GM18505 (cell line): ENCODE data around the gene PDS5B.
"Not testable (repeated sequence)": the region's sequence is repeated elsewhere in the genome, so short reads cannot be mapped to it uniquely, and the experiment has no call there.

Source experiments
- ATAC-seq: cut with Tn5 transposase; IDR thresholded peaks from one replicate; pipeline ENCODE4 v1.9.1; 2021; ENCODE audit not compliant: unreplicated experiment
- POLR2A ChIP-seq: IDR thresholded peaks from 4 replicates; pipeline ENCODE4 v1.6.1; 2011; ENCODE audit warnings: borderline replicate concordance; ENCODE audit not compliant: insufficient read depth, insufficient read length; ENCODE audit errors: extremely low read depth

Gene PDS5B

GRCh38 chr13:32779119-32779518, 192.9 kb downstream of the PDS5B start:
- ATAC-seq, result no peak
- no peak for TF ChIP-seq POLR2A

- TF ChIP-seq POLR2A, result no peak
- ATAC-seq, result no peak
These were observed 195.7 kb downstream of the PDS5B start for GRCh38 chr13:32781906-32782305.

GRCh38 chr13:32783067-32783466, 196.8 kb downstream of the PDS5B start:
- TF ChIP-seq POLR2A, result no peak
- no peak for ATAC-seq

- no peak for ATAC-seq
- no peak for TF ChIP-seq POLR2A
These were observed 204.5 kb downstream of the PDS5B start for GRCh38 chr13:32790731-32791130.

- ATAC-seq, result peak; percentile 78
- TF ChIP-seq POLR2A, result no peak
These were observed 205.4 kb downstream of the PDS5B start for GRCh38 chr13:32791545-32792172.

GRCh38 chr13:32796754-32797153, 210.5 kb downstream of the PDS5B start:
- no peak for ATAC-seq
- no peak for TF ChIP-seq POLR2A

- TF ChIP-seq POLR2A, result no peak
- ATAC-seq, result no peak
These were observed 215.9 kb downstream of the PDS5B start for GRCh38 chr13:32802159-32802558.

GRCh38 chr13:32804673-32805230, 218.5 kb downstream of the PDS5B start:
- ATAC-seq, result no peak
- TF ChIP-seq POLR2A, result no peak

- ATAC-seq, result peak; percentile 82
- no peak for TF ChIP-seq POLR2A
These were observed 225.1 kb downstream of the PDS5B start for GRCh38 chr13:32811297-32811800.

- no peak for ATAC-seq
- no peak for TF ChIP-seq POLR2A
These were observed 235.0 kb downstream of the PDS5B start for GRCh38 chr13:32821149-32821688.

- no peak for TF ChIP-seq POLR2A
- no peak for ATAC-seq
These were observed 236.5 kb downstream of the PDS5B start for GRCh38 chr13:32822771-32823170.

- TF ChIP-seq POLR2A, result no peak
- no peak for ATAC-seq
These were observed 237.3 kb downstream of the PDS5B start for GRCh38 chr13:32823597-32823996.

- no peak for ATAC-seq
- no peak for TF ChIP-seq POLR2A
These were observed 237.8 kb downstream of the PDS5B start for GRCh38 chr13:32824061-32824460.

- ATAC-seq, result no peak
- no peak for TF ChIP-seq POLR2A
These were observed 238.4 kb downstream of the PDS5B start for GRCh38 chr13:32824675-32825074.

- ATAC-seq, result no peak
- TF ChIP-seq POLR2A, result no peak
These were observed 239.2 kb downstream of the PDS5B start for GRCh38 chr13:32825481-32825880.

- ATAC-seq, result not testable (repeated sequence)
These were observed 240.1 kb downstream of the PDS5B start for GRCh38 chr13:32826372-32826771.
